Right lobe of liver (tissue), 4 donors: Measurements from ENCODE around the gene C1QC.

ENCODE experiments used
- POLR2A ChIP-seq: fragments of 450-650 bp; IDR thresholded peaks from one replicate; pipeline ENCODE4 v1.6.1; 2017; ENCODE audit warnings: antibody characterized with exemption, mild to moderate bottlenecking
- TF ChIP-seq, protein P1 (sequence below), 4 donors: fragments of 200-600 bp in 3 of 4; fragments of 450-650 bp in 1 of 4; IDR thresholded peaks; one replicate each; pipeline versions ENCODE4 v1.5.1 to v1.8.0; 2016 to 2022; ENCODE audit warnings: antibody characterized with exemption in 4 of 4, mild to moderate bottlenecking in 2 of 4
- donor health status: DM: no; HTN: no; CAD: no.
- donor health status: DM: no; HTN: no; CAD: no.
- donor health status: DM: no; HTN: yes; CAD: no.

DNA sequence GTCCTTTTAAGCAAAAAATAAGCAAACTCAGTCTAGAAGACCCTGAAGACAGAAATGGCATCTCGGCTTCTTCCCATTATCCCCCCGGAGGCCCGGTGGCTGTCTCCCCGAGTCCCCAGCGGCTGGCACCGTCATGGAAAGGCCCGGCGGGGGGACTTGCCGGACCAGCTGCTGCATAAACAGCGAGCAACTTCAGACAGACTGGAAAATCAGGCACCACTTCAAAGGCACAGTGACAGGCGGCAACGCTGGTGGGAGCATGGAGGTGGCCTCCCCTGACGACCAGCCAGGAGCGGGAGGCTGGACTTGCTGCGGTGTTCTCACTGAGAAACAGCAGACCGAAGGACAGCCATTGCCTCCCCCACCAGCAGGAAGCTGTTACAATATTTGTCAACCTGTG lies 25.4 kb upstream of the C1QC start:
- TF ChIP-seq, protein P1, sequence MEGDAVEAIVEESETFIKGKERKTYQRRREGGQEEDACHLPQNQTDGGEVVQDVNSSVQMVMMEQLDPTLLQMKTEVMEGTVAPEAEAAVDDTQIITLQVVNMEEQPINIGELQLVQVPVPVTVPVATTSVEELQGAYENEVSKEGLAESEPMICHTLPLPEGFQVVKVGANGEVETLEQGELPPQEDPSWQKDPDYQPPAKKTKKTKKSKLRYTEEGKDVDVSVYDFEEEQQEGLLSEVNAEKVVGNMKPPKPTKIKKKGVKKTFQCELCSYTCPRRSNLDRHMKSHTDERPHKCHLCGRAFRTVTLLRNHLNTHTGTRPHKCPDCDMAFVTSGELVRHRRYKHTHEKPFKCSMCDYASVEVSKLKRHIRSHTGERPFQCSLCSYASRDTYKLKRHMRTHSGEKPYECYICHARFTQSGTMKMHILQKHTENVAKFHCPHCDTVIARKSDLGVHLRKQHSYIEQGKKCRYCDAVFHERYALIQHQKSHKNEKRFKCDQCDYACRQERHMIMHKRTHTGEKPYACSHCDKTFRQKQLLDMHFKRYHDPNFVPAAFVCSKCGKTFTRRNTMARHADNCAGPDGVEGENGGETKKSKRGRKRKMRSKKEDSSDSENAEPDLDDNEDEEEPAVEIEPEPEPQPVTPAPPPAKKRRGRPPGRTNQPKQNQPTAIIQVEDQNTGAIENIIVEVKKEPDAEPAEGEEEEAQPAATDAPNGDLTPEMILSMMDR (IDR thresholded peaks at IDR 0.05) = no peak
- no peak for TF ChIP-seq POLR2A
